Measurements from ENCODE around the gene NT5C2.

DNA sequence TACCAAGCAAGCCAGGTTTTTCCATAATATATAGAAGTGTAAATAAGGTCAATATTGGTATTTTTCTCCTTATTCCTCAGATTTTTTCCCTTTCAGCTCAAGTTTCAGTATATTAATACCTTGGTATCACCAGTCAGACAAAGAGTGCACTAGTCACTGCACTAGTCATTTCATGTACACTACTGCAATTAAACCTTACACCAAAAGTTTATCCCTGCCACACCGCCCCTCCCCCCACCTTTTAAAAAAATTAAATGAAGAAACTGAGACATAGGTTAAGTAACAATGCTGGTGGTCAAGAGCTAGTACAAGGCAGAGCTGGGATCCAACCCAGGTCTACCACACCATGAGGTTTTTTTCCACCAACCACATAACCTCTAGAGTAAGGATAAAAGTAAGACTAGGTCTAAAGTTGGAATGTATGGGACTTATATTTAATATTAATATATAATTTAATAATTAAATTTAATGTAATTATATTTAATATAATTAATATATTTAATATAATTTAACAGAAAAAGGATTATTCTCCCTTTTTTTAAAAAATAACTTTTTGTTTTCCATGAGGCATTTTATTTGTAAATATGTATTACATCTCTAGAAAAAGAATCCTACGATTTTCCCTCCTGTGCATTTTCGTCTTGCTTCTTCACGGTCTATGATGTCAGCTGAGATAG is 68.5 kb downstream of the NT5C2 start:
- TF ChIP-seq, protein P1, sequence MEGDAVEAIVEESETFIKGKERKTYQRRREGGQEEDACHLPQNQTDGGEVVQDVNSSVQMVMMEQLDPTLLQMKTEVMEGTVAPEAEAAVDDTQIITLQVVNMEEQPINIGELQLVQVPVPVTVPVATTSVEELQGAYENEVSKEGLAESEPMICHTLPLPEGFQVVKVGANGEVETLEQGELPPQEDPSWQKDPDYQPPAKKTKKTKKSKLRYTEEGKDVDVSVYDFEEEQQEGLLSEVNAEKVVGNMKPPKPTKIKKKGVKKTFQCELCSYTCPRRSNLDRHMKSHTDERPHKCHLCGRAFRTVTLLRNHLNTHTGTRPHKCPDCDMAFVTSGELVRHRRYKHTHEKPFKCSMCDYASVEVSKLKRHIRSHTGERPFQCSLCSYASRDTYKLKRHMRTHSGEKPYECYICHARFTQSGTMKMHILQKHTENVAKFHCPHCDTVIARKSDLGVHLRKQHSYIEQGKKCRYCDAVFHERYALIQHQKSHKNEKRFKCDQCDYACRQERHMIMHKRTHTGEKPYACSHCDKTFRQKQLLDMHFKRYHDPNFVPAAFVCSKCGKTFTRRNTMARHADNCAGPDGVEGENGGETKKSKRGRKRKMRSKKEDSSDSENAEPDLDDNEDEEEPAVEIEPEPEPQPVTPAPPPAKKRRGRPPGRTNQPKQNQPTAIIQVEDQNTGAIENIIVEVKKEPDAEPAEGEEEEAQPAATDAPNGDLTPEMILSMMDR (IDR thresholded peaks at IDR 0.05): no peak
- TF ChIP-seq POLR2A (IDR thresholded peaks at IDR 0.05): no peak
